Panc1 (cell line): ENCODE data around the gene TTBK1. TPM values are rescaled to one million over a fixed set of nuclear protein-coding genes. Genes with fewer than 3 reads are reported as not detected.

Experiments used
- ATAC-seq: fragments of 200-7000 bp; cut with Tn5 transposase; 2 replicates; pipeline ENCODE4 v1.9.1; 2020; ENCODE audit warnings: mild to moderate bottlenecking, moderate library complexity
- BruUV-seq: library from RNA; stranded (reverse); fragments of 400-500 nt; replicated peaks from 2 replicates; lab custom pipeline; 2021; lab: Mats Ljungman, UMichigan
- CTCF ChIA-PET: fragments of 300-600 bp; sonication (Branson Sonifier 250); formaldehyde crosslinking; loops from one replicate; lab custom pipeline; 2022; ENCODE audit warnings: antibody characterized with exemption; lab: Charles Lee
- POLR2A ChIA-PET: fragments of 300-600 bp; sonication (Branson Sonifier 250); formaldehyde crosslinking; loops from one replicate; lab custom pipeline; 2022; ENCODE audit warnings: antibody characterized with exemption; lab: Charles Lee
- DNase-seq: peaks from one replicate; pipeline ENCODE4 v3.0.0-alpha.2; 2010; ENCODE audit warnings: low read depth, low spot score
- H3K27ac ChIP-seq: 2 replicates; pipeline ENCODE4 v1.5.1; 2011; ENCODE audit warnings: mild to moderate bottlenecking, low read length, inconsistent platforms
- H3K27me3 ChIP-seq: fragments of 200-500 bp; sonication (Bioruptor generic); 2 replicates; pipeline ENCODE4 v1.6.0; 2014; ENCODE audit warnings: low read length, inconsistent platforms; ENCODE audit not compliant: control insufficient read depth, insufficient read depth
- H3K36me3 ChIP-seq: fragments of 200-500 bp; sonication (Bioruptor generic); 2 replicates; pipeline ENCODE4 v1.5.1; 2014; ENCODE audit warnings: inconsistent platforms, mild to moderate bottlenecking, low read length, moderate library complexity; ENCODE audit not compliant: control insufficient read depth, insufficient read depth
- H3K4me1 ChIP-seq: 2 replicates; pipeline ENCODE4 v1.5.1; 2011; ENCODE audit warnings: inconsistent platforms, mild to moderate bottlenecking, low read length, moderate library complexity; ENCODE audit not compliant: control insufficient read depth, insufficient read depth
- H3K4me3 ChIP-seq, 2 experiments: 2 replicates each; pipeline ENCODE4 v1.5.1; 2011 to 2012; ENCODE audit warnings: low read depth in 2 of 2, low read length in 2 of 2, mild to moderate bottlenecking in 2 of 2, inconsistent platforms in 1 of 2, moderate library complexity in 1 of 2
- H3K9me3 ChIP-seq: fragments of 200-500 bp; sonication (Bioruptor generic); 2 replicates; pipeline ENCODE4 v1.5.1; 2014; ENCODE audit warnings: low read depth, mild to moderate bottlenecking, inconsistent platforms, low read length, moderate library complexity; ENCODE audit not compliant: control insufficient read depth, insufficient read depth
- CTCF ChIP-seq: fragments of 450-650 bp; IDR thresholded peaks from 2 replicates; pipeline ENCODE4 v1.5.1; 2017; ENCODE audit warnings: mild to moderate bottlenecking
- POLR2AphosphoS5 ChIP-seq: IDR thresholded peaks from 2 replicates; pipeline ENCODE4 v1.6.1; 2012; ENCODE audit warnings: mild to moderate bottlenecking, low read depth, low read length, moderate library complexity
- SIN3A ChIP-seq: IDR thresholded peaks from 2 replicates; pipeline ENCODE4 v1.6.1; 2012; ENCODE audit warnings: low read depth, mild to moderate bottlenecking, low read length, moderate library complexity, borderline replicate concordance; ENCODE audit not compliant: insufficient read depth
- TCF7L2 ChIP-seq: IDR thresholded peaks from 2 replicates; pipeline ENCODE4 v1.6.1; 2011; ENCODE audit warnings: mild to moderate bottlenecking, low read depth, low read length, inconsistent platforms
- in situ Hi-C: cut with HindIII; loops from 2 replicates; pipeline ENCODE4 v1.10.0; 2016; ENCODE audit warnings: low sequenced_read_pairs, low pct_unique_long_range_greater_than_20kb
- intact Hi-C: fragments of 100-400 bp; cut with micrococcal nuclease; formaldehyde crosslinking; loops from one replicate; pipeline ENCODE4 v1.10.0; 2022; ENCODE audit not compliant: unreplicated experiment
- total RNA-seq: library from RNA; stranded (reverse); gene quantifications from one replicate; pipeline ENCODE4 v1.2.1, GENCODE V29; 2021; ENCODE audit not compliant: unreplicated experiment
- TF ChIP-seq, protein P1 (sequence below), 2 experiments: IDR thresholded peaks; 2 replicates each; pipeline ENCODE4 v1.6.1; 2011 to 2012; ENCODE audit warnings: low read depth in 2 of 2, control low read depth in 1 of 2, low read length in 1 of 2, mild to moderate bottlenecking in 1 of 2, moderate library complexity in 1 of 2; ENCODE audit not compliant: insufficient read depth in 1 of 2

TTBK1 gene
- total RNA-seq, 1 experiment from 2014 or later = 0.10 TPM

DNA sequence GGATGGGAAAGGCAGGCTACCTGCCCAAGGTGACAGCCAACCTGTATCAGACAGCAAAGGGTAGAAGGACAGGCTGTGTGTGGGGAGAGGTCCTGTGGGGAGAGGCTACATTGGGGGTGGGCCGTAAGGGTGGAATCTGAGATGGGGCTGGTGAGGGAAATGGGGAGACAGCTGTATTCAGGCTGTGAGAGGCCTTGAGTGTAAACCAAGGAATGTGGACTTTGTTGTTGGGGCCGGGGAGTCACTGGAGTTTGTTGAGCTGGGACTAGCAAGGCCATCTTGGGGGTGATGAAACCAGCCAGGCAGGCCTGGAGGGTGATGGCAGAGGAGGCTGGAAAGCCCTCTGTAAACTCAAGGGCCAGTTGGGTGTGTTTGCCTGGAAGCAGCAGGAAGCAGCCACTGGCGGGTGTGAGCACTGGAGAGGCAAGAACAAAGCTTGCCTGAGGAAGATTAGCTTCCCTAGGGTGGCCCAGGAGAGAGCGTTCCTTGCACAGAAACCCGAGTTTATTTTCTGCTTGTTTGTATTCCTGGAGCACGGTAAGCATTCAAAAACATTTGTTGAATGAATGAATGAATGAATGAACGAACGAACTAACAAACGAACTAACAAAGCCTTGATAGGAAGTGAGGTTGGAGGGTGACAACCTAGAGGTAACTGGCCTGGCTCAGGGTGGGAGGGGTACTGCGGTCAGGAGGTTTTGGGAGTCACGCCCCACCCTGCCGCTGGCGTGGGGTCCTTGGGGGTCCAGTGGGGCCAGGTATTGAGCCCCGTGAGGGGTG, 18.9 kb downstream of the TTBK1 start:
- CTCF ChIA-PET = interaction anchor here (0.6 to 0.8 kb wide), 2 partner anchors 68 to 165 kb away, joined by 3 to 10 read pairs; partner anchors contain the start of gene ABCC10
- ATAC-seq (no peak), DNase-seq (no peak)
- in situ Hi-C loops = no loop called here
- Histone ChIP-seq H3K4me3 (no peak overlapping the region), H3K27me3 (no peaks in the 10 kb centered on the region), H3K4me1 (no peaks in the 10 kb centered on the region; the same call in 1 of the 2 replicates), H3K36me3 (no peaks in the 10 kb centered on the region), H3K9me3 (no peaks in the 10 kb centered on the region), H3K27ac (no peak overlapping the region)
- BruUV-seq = no TSS peak
- intact Hi-C loops = loop anchor here (2.0 kb wide), 1 partner anchor 73 kb away; no protein-coding TSS in a partner anchor
- POLR2A ChIA-PET = no interaction called here
- TF ChIP-seq, protein P1, sequence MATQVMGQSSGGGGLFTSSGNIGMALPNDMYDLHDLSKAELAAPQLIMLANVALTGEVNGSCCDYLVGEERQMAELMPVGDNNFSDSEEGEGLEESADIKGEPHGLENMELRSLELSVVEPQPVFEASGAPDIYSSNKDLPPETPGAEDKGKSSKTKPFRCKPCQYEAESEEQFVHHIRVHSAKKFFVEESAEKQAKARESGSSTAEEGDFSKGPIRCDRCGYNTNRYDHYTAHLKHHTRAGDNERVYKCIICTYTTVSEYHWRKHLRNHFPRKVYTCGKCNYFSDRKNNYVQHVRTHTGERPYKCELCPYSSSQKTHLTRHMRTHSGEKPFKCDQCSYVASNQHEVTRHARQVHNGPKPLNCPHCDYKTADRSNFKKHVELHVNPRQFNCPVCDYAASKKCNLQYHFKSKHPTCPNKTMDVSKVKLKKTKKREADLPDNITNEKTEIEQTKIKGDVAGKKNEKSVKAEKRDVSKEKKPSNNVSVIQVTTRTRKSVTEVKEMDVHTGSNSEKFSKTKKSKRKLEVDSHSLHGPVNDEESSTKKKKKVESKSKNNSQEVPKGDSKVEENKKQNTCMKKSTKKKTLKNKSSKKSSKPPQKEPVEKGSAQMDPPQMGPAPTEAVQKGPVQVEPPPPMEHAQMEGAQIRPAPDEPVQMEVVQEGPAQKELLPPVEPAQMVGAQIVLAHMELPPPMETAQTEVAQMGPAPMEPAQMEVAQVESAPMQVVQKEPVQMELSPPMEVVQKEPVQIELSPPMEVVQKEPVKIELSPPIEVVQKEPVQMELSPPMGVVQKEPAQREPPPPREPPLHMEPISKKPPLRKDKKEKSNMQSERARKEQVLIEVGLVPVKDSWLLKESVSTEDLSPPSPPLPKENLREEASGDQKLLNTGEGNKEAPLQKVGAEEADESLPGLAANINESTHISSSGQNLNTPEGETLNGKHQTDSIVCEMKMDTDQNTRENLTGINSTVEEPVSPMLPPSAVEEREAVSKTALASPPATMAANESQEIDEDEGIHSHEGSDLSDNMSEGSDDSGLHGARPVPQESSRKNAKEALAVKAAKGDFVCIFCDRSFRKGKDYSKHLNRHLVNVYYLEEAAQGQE (IDR thresholded peaks at IDR 0.05; ENCODE audit: insufficient read depth in 1 of 2, low read depth in 2 of 2, low read length in 1 of 2) = no peak
- TF ChIP-seq SIN3A = no peak

- Histone ChIP-seq H3K4me3 (no peak overlapping the region), H3K4me1 (peaks cover 1% of the 10 kb centered on the region), H3K27me3 (no peaks in the 10 kb centered on the region), H3K36me3 (no peaks in the 10 kb centered on the region), H3K9me3 (no peaks in the 10 kb centered on the region), H3K27ac (no peak overlapping the region)
- BruUV-seq = no TSS peak
- ATAC-seq = no peak
- DNase-seq = no peak
- ChIA-PET CTCF (interaction anchor here (0.8 to 1.2 kb wide), 5 partner anchors 11 to 234 kb away, joined by 3 read pairs; partner anchors contain the start of genes ABCC10 and CRIP3), POLR2A (no interaction called here)
- TF ChIP-seq SIN3A = no peak
- TF ChIP-seq POLR2AphosphoS5 = no peak
- TF ChIP-seq, protein P1 (IDR thresholded peaks at IDR 0.05; ENCODE audit: insufficient read depth in 1 of 2, low read depth in 2 of 2, low read length in 1 of 2) = no peak
- TF ChIP-seq TCF7L2 = no peak
- no peak for TF ChIP-seq CTCF
- intact Hi-C loops (loop anchor here (2.0 kb wide), 1 partner anchor 72 kb away; no protein-coding TSS in a partner anchor), in situ Hi-C loops (no loop called here)
Measured at GRCh38 chr6:43262780-43263313, 19.6 kb downstream of the TTBK1 start.
